ENCODE measurements around the gene PEX11B. TPM values are rescaled to one million over a fixed set of nuclear protein-coding genes. Genes with fewer than 3 reads are reported as not detected.

The PEX11B gene
- polyA plus RNA-seq, 4 donors = 30.6 to 41.2 (median 33.5) TPM

- H3K4me1 ChIP-seq (ENCODE audit: control insufficient read depth in 3 of 3, insufficient read depth in 2 of 3, low read depth in 1 of 3, low read length in 2 of 3) = peaks cover 0 to 21% (median 11%) of the 10 kb centered on the region in 3 donors
- no peaks in the 10 kb centered on the region for H3K27me3 ChIP-seq (ENCODE audit: control insufficient read depth in 3 of 3, insufficient read depth in 3 of 3, low read length in 3 of 3)
- H3K27ac ChIP-seq (ENCODE audit: low read depth in 1 of 3, low read length in 2 of 3) = no peak overlapping the region
- no peak for FAIRE-seq
- no peaks in the 10 kb centered on the region for H3K36me3 ChIP-seq (ENCODE audit: control insufficient read depth in 3 of 3, insufficient read depth in 2 of 3, low read depth in 1 of 3, low read length in 3 of 3)
- H3K4me3 ChIP-seq (ENCODE audit: low read depth in 1 of 3, low read length in 3 of 3) = no peak overlapping the region
- no peaks in the 10 kb centered on the region for H3K9me3 ChIP-seq (ENCODE audit: control insufficient read depth in 2 of 2, insufficient read depth in 1 of 2, low read depth in 1 of 2, low read length in 1 of 2)
- no peak for DNase-seq
- WGBS, 3 donors = 81 to 88% (median 87%) methylated on average over 7 of the region's 7 CpGs
These were observed 25.0 kb downstream of the PEX11B start for GRCh38 chr1:145893306-145894055.

GRCh38 chr1:145892486-145893087 is 25.9 kb downstream of the PEX11B start:
- H3K27ac ChIP-seq (ENCODE audit: low read depth in 1 of 3, low read length in 2 of 3) = peak overlapping the region; percentile 43 to 96 (median 57)
- DNase-seq (no peak), FAIRE-seq (no peak)
- no peaks in the 10 kb centered on the region for H3K36me3 ChIP-seq (ENCODE audit: control insufficient read depth in 3 of 3, insufficient read depth in 2 of 3, low read depth in 1 of 3, low read length in 3 of 3)
- peaks cover 0 to 21% (median 11%) of the 10 kb centered on the region in 3 donors for H3K4me1 ChIP-seq (ENCODE audit: control insufficient read depth in 3 of 3, insufficient read depth in 2 of 3, low read depth in 1 of 3, low read length in 2 of 3)
- no peak overlapping the region for H3K4me3 ChIP-seq (ENCODE audit: low read depth in 1 of 3, low read length in 3 of 3)
- no peaks in the 10 kb centered on the region for H3K27me3 ChIP-seq (ENCODE audit: control insufficient read depth in 3 of 3, insufficient read depth in 3 of 3, low read length in 3 of 3)
- no peaks in the 10 kb centered on the region for H3K9me3 ChIP-seq (ENCODE audit: control insufficient read depth in 2 of 2, insufficient read depth in 1 of 2, low read depth in 1 of 2, low read length in 1 of 2)
- 45 to 53% (median 51%) methylated on average over 3 of the region's 3 CpGs for WGBS, 3 donors

GRCh38 chr1:145891587-145892485 is 26.7 kb downstream of the PEX11B start:
- peak overlapping the region; percentile 57 to 96 (median 60) for H3K27ac ChIP-seq (ENCODE audit: low read depth in 1 of 3, low read length in 2 of 3)
- FAIRE-seq (no peak), DNase-seq (peak; percentile 89 to 96)
- 5 to 23% (median 14%) methylated on average over 6 of the region's 6 CpGs for WGBS, 3 donors
- H3K27me3 ChIP-seq (ENCODE audit: control insufficient read depth in 3 of 3, insufficient read depth in 3 of 3, low read length in 3 of 3) = no peaks in the 10 kb centered on the region
- H3K4me1 ChIP-seq (ENCODE audit: control insufficient read depth in 3 of 3, insufficient read depth in 2 of 3, low read depth in 1 of 3, low read length in 2 of 3) = peaks cover 0 to 21% (median 11%) of the 10 kb centered on the region in 3 donors
- H3K9me3 ChIP-seq (ENCODE audit: control insufficient read depth in 2 of 2, insufficient read depth in 1 of 2, low read depth in 1 of 2, low read length in 1 of 2) = no peaks in the 10 kb centered on the region
- H3K4me3 ChIP-seq (ENCODE audit: low read depth in 1 of 3, low read length in 3 of 3) = peak overlapping the region in 1 of 3 donors; percentile 16
- H3K36me3 ChIP-seq (ENCODE audit: control insufficient read depth in 3 of 3, insufficient read depth in 2 of 3, low read depth in 1 of 3, low read length in 3 of 3) = no peaks in the 10 kb centered on the region

- H3K4me3 ChIP-seq (ENCODE audit: low read depth in 1 of 3, low read length in 3 of 3) = no peak overlapping the region
- 21 to 45% (median 32%) methylated on average over 1 of the region's 1 CpG for WGBS, 3 donors
- no peak for FAIRE-seq
- peaks cover 0 to 21% (median 13%) of the 10 kb centered on the region in 3 donors for H3K4me1 ChIP-seq (ENCODE audit: control insufficient read depth in 3 of 3, insufficient read depth in 2 of 3, low read depth in 1 of 3, low read length in 2 of 3)
- H3K9me3 ChIP-seq (ENCODE audit: control insufficient read depth in 2 of 2, insufficient read depth in 1 of 2, low read depth in 1 of 2, low read length in 1 of 2) = no peaks in the 10 kb centered on the region
- no peaks in the 10 kb centered on the region for H3K27me3 ChIP-seq (ENCODE audit: control insufficient read depth in 3 of 3, insufficient read depth in 3 of 3, low read length in 3 of 3)
- peak in 1 of 2 donors; percentile 20 for DNase-seq
- H3K27ac ChIP-seq (ENCODE audit: low read depth in 1 of 3, low read length in 2 of 3) = peak overlapping the region in 2 of 3 donors; percentile 57 to 96
- H3K36me3 ChIP-seq (ENCODE audit: control insufficient read depth in 3 of 3, insufficient read depth in 2 of 3, low read depth in 1 of 3, low read length in 3 of 3) = no peaks in the 10 kb centered on the region
These were observed 27.4 kb downstream of the PEX11B start for GRCh38 chr1:145891143-145891542.

GRCh38 chr1:145889722-145890121 is 28.8 kb downstream of the PEX11B start:
- DNase-seq (no peak), FAIRE-seq (no peak)
- Histone ChIP-seq H3K36me3 (ENCODE audit: control insufficient read depth in 3 of 3, insufficient read depth in 2 of 3, low read depth in 1 of 3, low read length in 3 of 3) (no peaks in the 10 kb centered on the region), H3K4me1 (ENCODE audit: control insufficient read depth in 3 of 3, insufficient read depth in 2 of 3, low read depth in 1 of 3, low read length in 2 of 3) (peaks cover 0 to 21% (median 13%) of the 10 kb centered on the region in 3 donors), H3K4me3 (ENCODE audit: low read depth in 1 of 3, low read length in 3 of 3) (no peak overlapping the region), H3K27ac (ENCODE audit: low read depth in 1 of 3, low read length in 2 of 3) (no peak overlapping the region), H3K27me3 (ENCODE audit: control insufficient read depth in 3 of 3, insufficient read depth in 3 of 3, low read length in 3 of 3) (peaks cover 0 to 9% (median 0%) of the 10 kb centered on the region in 3 donors), H3K9me3 (ENCODE audit: control insufficient read depth in 2 of 2, insufficient read depth in 1 of 2, low read depth in 1 of 2, low read length in 1 of 2) (no peaks in the 10 kb centered on the region)
- 91 to 92% (median 91%) methylated on average over 3 of the region's 3 CpGs for WGBS, 3 donors

GRCh38 chr1:145887631-145888030 is 30.9 kb downstream of the PEX11B start:
- no peaks in the 10 kb centered on the region for H3K36me3 ChIP-seq (ENCODE audit: control insufficient read depth in 3 of 3, insufficient read depth in 2 of 3, low read depth in 1 of 3, low read length in 3 of 3)
- no peak overlapping the region for H3K27ac ChIP-seq (ENCODE audit: low read depth in 1 of 3, low read length in 2 of 3)
- DNase-seq (no peak), FAIRE-seq (no peak)
- 28 to 61% (median 53%) methylated on average over 5 of the region's 5 CpGs for WGBS, 3 donors
- no peak overlapping the region for H3K4me3 ChIP-seq (ENCODE audit: low read depth in 1 of 3, low read length in 3 of 3)
- no peaks in the 10 kb centered on the region for H3K9me3 ChIP-seq (ENCODE audit: control insufficient read depth in 2 of 2, insufficient read depth in 1 of 2, low read depth in 1 of 2, low read length in 1 of 2)
- H3K27me3 ChIP-seq (ENCODE audit: control insufficient read depth in 3 of 3, insufficient read depth in 3 of 3, low read length in 3 of 3) = peaks cover 0 to 22% (median 0%) of the 10 kb centered on the region in 3 donors
- H3K4me1 ChIP-seq (ENCODE audit: control insufficient read depth in 3 of 3, insufficient read depth in 2 of 3, low read depth in 1 of 3, low read length in 2 of 3) = peaks cover 0 to 19% (median 13%) of the 10 kb centered on the region in 3 donors

- Histone ChIP-seq H3K9me3 (ENCODE audit: control insufficient read depth in 2 of 2, insufficient read depth in 1 of 2, low read depth in 1 of 2, low read length in 1 of 2) (no peaks in the 10 kb centered on the region), H3K4me1 (ENCODE audit: control insufficient read depth in 3 of 3, insufficient read depth in 2 of 3, low read depth in 1 of 3, low read length in 2 of 3) (peaks cover 0 to 12% (median 8%) of the 10 kb centered on the region in 3 donors), H3K36me3 (ENCODE audit: control insufficient read depth in 3 of 3, insufficient read depth in 2 of 3, low read depth in 1 of 3, low read length in 3 of 3) (no peaks in the 10 kb centered on the region), H3K27ac (ENCODE audit: low read depth in 1 of 3, low read length in 2 of 3) (no peak overlapping the region), H3K4me3 (ENCODE audit: low read depth in 1 of 3, low read length in 3 of 3) (no peak overlapping the region), H3K27me3 (ENCODE audit: control insufficient read depth in 3 of 3, insufficient read depth in 3 of 3, low read length in 3 of 3) (peaks cover 0 to 22% (median 0%) of the 10 kb centered on the region in 3 donors)
- FAIRE-seq (no peak), DNase-seq (no peak)
- WGBS, 3 donors = 51 to 86% (median 83%) methylated on average over 8 of the region's 8 CpGs
These were observed 31.7 kb downstream of the PEX11B start for GRCh38 chr1:145886816-145887215.

- WGBS, 3 donors = 45 to 55% (median 50%) methylated on average over 11 of the region's 11 CpGs
- peak overlapping the region; percentile 51 to 60 (median 52) for H3K4me3 ChIP-seq (ENCODE audit: low read depth in 1 of 3, low read length in 3 of 3)
These were observed 32.1 kb downstream of the PEX11B start for GRCh38 chr1:145886390-145886789.

More at GRCh38 chr1:145886390-145886789, 32.1 kb downstream of the PEX11B start:
- DNase-seq (no peak), FAIRE-seq (no peak)
- Histone ChIP-seq H3K9me3 (ENCODE audit: control insufficient read depth in 2 of 2, insufficient read depth in 1 of 2, low read depth in 1 of 2, low read length in 1 of 2) (no peaks in the 10 kb centered on the region), H3K27ac (ENCODE audit: low read depth in 1 of 3, low read length in 2 of 3) (no peak overlapping the region), H3K4me1 (ENCODE audit: control insufficient read depth in 3 of 3, insufficient read depth in 2 of 3, low read depth in 1 of 3, low read length in 2 of 3) (peaks cover 0 to 8% (median 5%) of the 10 kb centered on the region in 3 donors), H3K27me3 (ENCODE audit: control insufficient read depth in 3 of 3, insufficient read depth in 3 of 3, low read length in 3 of 3) (peaks cover 0 to 22% (median 0%) of the 10 kb centered on the region in 3 donors), H3K36me3 (ENCODE audit: control insufficient read depth in 3 of 3, insufficient read depth in 2 of 3, low read depth in 1 of 3, low read length in 3 of 3) (no peaks in the 10 kb centered on the region)

All from small intestine (tissue), 7 donors.